Measurements from ENCODE around the gene CCL8. TPM values are rescaled to one million over a fixed set of nuclear protein-coding genes. Genes with fewer than 3 reads are reported as not detected.

Gene CCL8
- total RNA-seq, 2 donors from 2014 or later, result not detected

DNA sequence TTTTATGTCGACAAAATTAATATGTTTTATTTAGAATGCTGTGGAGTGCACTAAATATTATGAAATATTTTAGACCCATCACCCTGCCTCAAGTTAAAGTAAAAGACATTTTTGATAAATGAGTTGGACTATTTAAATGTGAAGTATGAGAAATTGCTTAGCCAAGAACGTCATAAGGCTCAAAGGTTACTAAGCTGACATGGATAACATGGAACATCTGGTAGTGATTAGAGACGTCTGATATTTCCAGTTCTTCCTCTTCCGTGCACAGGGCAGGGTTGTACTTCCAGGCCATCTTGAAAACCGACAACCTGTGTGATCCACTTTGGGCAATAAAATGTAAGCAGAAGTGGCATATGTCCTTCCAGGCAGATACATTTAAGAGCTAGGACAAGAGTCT is 7.2 kb upstream of the CCL8 start:
- Histone ChIP-seq H3K9ac (ENCODE audit: extremely low read depth, low read length, poor library complexity, severe bottlenecking) (no peak overlapping the region), H3K36me3 (ENCODE audit: control insufficient read depth, insufficient read depth, low read length) (no peaks in the 10 kb centered on the region), H3K27ac (ENCODE audit: low read depth, low read length) (no peak overlapping the region), H3K4me3 (ENCODE audit: low read length) (no peak overlapping the region), H3K4me1 (ENCODE audit: control insufficient read depth, insufficient read depth, low read length) (no peaks in the 10 kb centered on the region), H3K27me3 (ENCODE audit: control insufficient read depth, insufficient read depth, low read length, poor library complexity, severe bottlenecking) (no peaks in the 10 kb centered on the region), H3K9me3 (ENCODE audit: control insufficient read depth, low read length) (no peaks in the 10 kb centered on the region)
- H3K27ac Mint-ChIP-seq, result no peak overlapping the region
- H3K4me1 Mint-ChIP-seq, result peaks cover 7% of the 10 kb centered on the region
- 64 to 68% methylated on average over 4 of the region's 5 CpGs for WGBS, 2 experiments (ENCODE audit: insufficient coverage in 1 of 2, insufficient read length in 1 of 2)
- H3K9me3 Mint-ChIP-seq, result no peaks in the 10 kb centered on the region
- peaks cover 20% of the 10 kb centered on the region for H3K27me3 Mint-ChIP-seq (ENCODE audit: insufficient read depth)
- no peak for DNase-seq
- no peaks in the 10 kb centered on the region for H3K36me3 Mint-ChIP-seq (ENCODE audit: low read depth)
- no peak for TF ChIP-seq CTCF (conservative IDR thresholded peaks at IDR 0.05)
- H3K4me3 Mint-ChIP-seq, result no peak overlapping the region

DNA sequence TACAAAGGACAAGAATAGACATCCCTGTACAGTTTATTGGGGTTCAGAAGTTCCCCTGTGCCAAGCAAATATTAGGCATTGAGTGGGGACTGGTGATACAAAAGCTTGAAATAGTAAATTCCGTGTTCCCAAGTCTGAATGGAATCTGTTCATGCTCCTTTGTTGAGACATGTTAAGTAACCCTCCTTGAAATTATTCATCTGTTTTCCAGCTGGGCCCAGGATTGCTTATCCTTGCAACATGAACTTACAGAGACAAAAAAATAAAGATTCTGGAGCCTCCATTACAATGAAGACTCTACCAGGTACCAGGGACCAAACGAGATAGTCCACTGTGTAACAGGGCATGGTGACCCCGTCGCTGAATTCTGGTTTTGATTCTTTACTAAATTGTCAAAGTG is 6.1 kb upstream of the CCL8 start:
- Histone ChIP-seq H3K36me3 (ENCODE audit: control insufficient read depth, insufficient read depth, low read length) (no peaks in the 10 kb centered on the region), H3K27me3 (ENCODE audit: control insufficient read depth, insufficient read depth, low read length, poor library complexity, severe bottlenecking) (no peaks in the 10 kb centered on the region), H3K4me3 (ENCODE audit: low read length) (no peak overlapping the region), H3K9ac (ENCODE audit: extremely low read depth, low read length, poor library complexity, severe bottlenecking) (no peak overlapping the region), H3K27ac (ENCODE audit: low read depth, low read length) (no peak overlapping the region), H3K4me1 (ENCODE audit: control insufficient read depth, insufficient read depth, low read length) (no peaks in the 10 kb centered on the region), H3K9me3 (ENCODE audit: control insufficient read depth, low read length) (no peaks in the 10 kb centered on the region)
- Mint-ChIP-seq H3K9me3 (no peaks in the 10 kb centered on the region), H3K27me3 (ENCODE audit: insufficient read depth) (peaks cover 20% of the 10 kb centered on the region), H3K36me3 (ENCODE audit: low read depth) (no peaks in the 10 kb centered on the region), H3K4me3 (no peak overlapping the region), H3K4me1 (peaks cover 4% of the 10 kb centered on the region), H3K27ac (no peak overlapping the region)
- TF ChIP-seq CTCF (conservative IDR thresholded peaks at IDR 0.05), result no peak
- 90 to 100% methylated on average over 1 to 4 of the region's 4 CpGs for WGBS, 2 experiments (ENCODE audit: insufficient coverage in 1 of 2, insufficient read length in 1 of 2)
- DNase-seq, result no peak

DNA sequence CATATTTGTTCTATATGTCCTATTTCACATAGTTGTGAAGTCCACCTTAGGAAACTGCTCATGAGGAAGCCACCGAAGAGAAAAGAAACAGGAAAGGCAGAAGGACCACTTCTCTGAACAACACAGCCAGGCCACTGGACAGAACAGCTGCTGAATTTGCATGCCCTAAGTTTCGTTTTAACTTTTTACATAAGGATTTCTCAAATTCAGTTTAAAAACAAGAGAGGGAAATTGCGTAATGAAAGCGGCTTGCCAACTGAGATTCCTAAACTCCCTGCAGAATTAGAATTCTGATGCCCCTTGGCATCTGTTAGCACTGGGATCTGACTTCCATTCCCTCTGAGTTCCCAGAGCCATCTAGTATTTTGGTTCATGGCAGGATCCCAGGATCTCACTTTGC is 5.0 kb upstream of the CCL8 start:
- H3K36me3 Mint-ChIP-seq (ENCODE audit: low read depth), result no peaks in the 10 kb centered on the region
- peaks cover 3% of the 10 kb centered on the region for H3K4me1 Mint-ChIP-seq
- TF ChIP-seq CTCF (conservative IDR thresholded peaks at IDR 0.05), result no peak

More for the DNA sequence above, 5.0 kb upstream of the CCL8 start:
- no peaks in the 10 kb centered on the region for H3K9me3 ChIP-seq (ENCODE audit: control insufficient read depth, low read length)
- Mint-ChIP-seq H3K27me3 (ENCODE audit: insufficient read depth) (peaks cover 20% of the 10 kb centered on the region), H3K4me3 (no peak overlapping the region), H3K9me3 (no peaks in the 10 kb centered on the region), H3K27ac (no peak overlapping the region)
- H3K4me1 ChIP-seq (ENCODE audit: control insufficient read depth, insufficient read depth, low read length), result no peaks in the 10 kb centered on the region
- no peak overlapping the region for H3K4me3 ChIP-seq (ENCODE audit: low read length)
- no peak for DNase-seq
- H3K36me3 ChIP-seq (ENCODE audit: control insufficient read depth, insufficient read depth, low read length), result no peaks in the 10 kb centered on the region
- WGBS, 2 experiments (ENCODE audit: insufficient coverage in 1 of 2, insufficient read length in 1 of 2), result 89 to 95% methylated on average over 4 of the region's 4 CpGs
- H3K9ac ChIP-seq (ENCODE audit: extremely low read depth, low read length, poor library complexity, severe bottlenecking), result no peak overlapping the region
- H3K27ac ChIP-seq (ENCODE audit: low read depth, low read length), result no peak overlapping the region
- no peaks in the 10 kb centered on the region for H3K27me3 ChIP-seq (ENCODE audit: control insufficient read depth, insufficient read depth, low read length, poor library complexity, severe bottlenecking)
